ENCODE results near the gene FAM222A. TPM values are rescaled to one million over a fixed set of nuclear protein-coding genes. Genes with fewer than 3 reads are reported as not detected.

Gene FAM222A
- total RNA-seq, 1 experiment from 2014 or later: 1.6 TPM

DNA sequence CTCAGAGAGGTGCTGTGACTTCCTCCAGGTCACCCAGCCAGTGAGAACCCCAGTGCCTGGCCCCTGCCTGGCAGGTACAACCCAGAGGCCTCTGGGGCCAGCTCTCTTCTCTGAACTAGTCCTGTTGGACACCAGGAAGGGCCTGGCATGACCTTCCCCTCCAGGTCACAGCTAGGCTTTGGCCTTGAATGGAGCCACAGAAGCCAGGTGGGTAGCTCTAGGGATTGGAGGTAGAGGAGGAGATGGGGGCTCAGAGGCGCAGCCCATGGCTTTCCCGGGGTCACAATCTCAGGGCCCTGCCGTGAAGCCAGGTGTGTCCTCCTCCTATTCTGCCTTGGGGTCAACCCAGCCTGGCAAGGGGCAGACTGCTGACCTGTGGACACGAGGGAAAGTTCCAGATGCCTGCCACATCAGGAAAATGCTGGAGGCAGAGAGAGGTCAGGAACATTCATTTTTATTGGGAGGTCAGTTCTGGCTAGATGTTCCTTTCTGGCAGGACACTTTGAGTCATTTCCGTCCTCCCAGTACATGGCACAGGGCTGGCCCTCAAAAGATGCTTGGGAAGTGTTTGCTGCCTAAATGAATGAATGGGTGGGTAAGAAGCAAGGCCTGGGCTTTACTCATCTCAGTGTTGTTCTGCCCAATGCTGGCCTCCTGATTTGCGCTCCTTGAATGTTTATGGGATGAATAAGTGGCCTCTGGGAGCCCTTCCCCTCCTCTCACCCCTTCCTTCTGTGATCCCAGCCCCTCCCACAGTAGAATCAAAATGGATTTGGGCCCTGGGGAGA is 25.4 kb downstream of the FAM222A start:
- H3K27ac Mint-ChIP-seq: no peak overlapping the region
- CTCF ChIA-PET: interaction anchor here (0.5 to 5.4 kb wide), 30 partner anchors 12 to 519 kb away, joined by 3 to 50 read pairs (median 4); partner anchors contain the start of gene MVK
- POLR2A ChIA-PET: no interaction called here
- no peak for ATAC-seq
- TF ChIP-seq, protein P1, sequence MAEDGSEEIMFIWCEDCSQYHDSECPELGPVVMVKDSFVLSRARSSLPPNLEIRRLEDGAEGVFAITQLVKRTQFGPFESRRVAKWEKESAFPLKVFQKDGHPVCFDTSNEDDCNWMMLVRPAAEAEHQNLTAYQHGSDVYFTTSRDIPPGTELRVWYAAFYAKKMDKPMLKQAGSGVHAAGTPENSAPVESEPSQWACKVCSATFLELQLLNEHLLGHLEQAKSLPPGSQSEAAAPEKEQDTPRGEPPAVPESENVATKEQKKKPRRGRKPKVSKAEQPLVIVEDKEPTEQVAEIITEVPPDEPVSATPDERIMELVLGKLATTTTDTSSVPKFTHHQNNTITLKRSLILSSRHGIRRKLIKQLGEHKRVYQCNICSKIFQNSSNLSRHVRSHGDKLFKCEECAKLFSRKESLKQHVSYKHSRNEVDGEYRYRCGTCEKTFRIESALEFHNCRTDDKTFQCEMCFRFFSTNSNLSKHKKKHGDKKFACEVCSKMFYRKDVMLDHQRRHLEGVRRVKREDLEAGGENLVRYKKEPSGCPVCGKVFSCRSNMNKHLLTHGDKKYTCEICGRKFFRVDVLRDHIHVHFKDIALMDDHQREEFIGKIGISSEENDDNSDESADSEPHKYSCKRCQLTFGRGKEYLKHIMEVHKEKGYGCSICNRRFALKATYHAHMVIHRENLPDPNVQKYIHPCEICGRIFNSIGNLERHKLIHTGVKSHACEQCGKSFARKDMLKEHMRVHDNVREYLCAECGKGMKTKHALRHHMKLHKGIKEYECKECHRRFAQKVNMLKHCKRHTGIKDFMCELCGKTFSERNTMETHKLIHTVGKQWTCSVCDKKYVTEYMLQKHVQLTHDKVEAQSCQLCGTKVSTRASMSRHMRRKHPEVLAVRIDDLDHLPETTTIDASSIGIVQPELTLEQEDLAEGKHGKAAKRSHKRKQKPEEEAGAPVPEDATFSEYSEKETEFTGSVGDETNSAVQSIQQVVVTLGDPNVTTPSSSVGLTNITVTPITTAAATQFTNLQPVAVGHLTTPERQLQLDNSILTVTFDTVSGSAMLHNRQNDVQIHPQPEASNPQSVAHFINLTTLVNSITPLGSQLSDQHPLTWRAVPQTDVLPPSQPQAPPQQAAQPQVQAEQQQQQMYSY (CRISPR knock-in tag; IDR thresholded peaks at IDR 0.05): no peak
- TF ChIP-seq CREB1 (CRISPR knock-in tag; IDR thresholded peaks at IDR 0.05): no peak
- TF ChIP-seq SOX15 (CRISPR knock-in tag; IDR thresholded peaks at IDR 0.05): no peak
- no peak for TF ChIP-seq SMAD3 (CRISPR knock-in tag; IDR thresholded peaks at IDR 0.05; ENCODE audit: borderline replicate concordance)
- TF ChIP-seq CREM (CRISPR knock-in tag; IDR thresholded peaks at IDR 0.05): no peak
- TF ChIP-seq, protein P2, sequence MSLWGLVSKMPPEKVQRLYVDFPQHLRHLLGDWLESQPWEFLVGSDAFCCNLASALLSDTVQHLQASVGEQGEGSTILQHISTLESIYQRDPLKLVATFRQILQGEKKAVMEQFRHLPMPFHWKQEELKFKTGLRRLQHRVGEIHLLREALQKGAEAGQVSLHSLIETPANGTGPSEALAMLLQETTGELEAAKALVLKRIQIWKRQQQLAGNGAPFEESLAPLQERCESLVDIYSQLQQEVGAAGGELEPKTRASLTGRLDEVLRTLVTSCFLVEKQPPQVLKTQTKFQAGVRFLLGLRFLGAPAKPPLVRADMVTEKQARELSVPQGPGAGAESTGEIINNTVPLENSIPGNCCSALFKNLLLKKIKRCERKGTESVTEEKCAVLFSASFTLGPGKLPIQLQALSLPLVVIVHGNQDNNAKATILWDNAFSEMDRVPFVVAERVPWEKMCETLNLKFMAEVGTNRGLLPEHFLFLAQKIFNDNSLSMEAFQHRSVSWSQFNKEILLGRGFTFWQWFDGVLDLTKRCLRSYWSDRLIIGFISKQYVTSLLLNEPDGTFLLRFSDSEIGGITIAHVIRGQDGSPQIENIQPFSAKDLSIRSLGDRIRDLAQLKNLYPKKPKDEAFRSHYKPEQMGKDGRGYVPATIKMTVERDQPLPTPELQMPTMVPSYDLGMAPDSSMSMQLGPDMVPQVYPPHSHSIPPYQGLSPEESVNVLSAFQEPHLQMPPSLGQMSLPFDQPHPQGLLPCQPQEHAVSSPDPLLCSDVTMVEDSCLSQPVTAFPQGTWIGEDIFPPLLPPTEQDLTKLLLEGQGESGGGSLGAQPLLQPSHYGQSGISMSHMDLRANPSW (CRISPR knock-in tag; conservative IDR thresholded peaks at IDR 0.05; ENCODE audit: low read depth): no peak
- no peak for TF ChIP-seq NR1H2 (CRISPR knock-in tag; IDR thresholded peaks at IDR 0.05)
- TF ChIP-seq FOXP1 (CRISPR knock-in tag; IDR thresholded peaks at IDR 0.05; ENCODE audit: borderline replicate concordance): no peak
- TF ChIP-seq, protein P3, sequence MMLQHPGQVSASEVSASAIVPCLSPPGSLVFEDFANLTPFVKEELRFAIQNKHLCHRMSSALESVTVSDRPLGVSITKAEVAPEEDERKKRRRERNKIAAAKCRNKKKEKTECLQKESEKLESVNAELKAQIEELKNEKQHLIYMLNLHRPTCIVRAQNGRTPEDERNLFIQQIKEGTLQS (CRISPR knock-in tag; conservative IDR thresholded peaks at IDR 0.05): no peak
- TF ChIP-seq, protein P4, sequence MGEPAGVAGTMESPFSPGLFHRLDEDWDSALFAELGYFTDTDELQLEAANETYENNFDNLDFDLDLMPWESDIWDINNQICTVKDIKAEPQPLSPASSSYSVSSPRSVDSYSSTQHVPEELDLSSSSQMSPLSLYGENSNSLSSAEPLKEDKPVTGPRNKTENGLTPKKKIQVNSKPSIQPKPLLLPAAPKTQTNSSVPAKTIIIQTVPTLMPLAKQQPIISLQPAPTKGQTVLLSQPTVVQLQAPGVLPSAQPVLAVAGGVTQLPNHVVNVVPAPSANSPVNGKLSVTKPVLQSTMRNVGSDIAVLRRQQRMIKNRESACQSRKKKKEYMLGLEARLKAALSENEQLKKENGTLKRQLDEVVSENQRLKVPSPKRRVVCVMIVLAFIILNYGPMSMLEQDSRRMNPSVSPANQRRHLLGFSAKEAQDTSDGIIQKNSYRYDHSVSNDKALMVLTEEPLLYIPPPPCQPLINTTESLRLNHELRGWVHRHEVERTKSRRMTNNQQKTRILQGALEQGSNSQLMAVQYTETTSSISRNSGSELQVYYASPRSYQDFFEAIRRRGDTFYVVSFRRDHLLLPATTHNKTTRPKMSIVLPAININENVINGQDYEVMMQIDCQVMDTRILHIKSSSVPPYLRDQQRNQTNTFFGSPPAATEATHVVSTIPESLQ (CRISPR knock-in tag; IDR thresholded peaks at IDR 0.05): no peak
- no peak for TF ChIP-seq JAZF1 (CRISPR knock-in tag; IDR thresholded peaks at IDR 0.05)
- DNase-seq (ENCODE audit: low spot score): peak; percentile 3
- H3K4me1 Mint-ChIP-seq: peaks cover 32% of the 10 kb centered on the region
- no peaks in the 10 kb centered on the region for H3K27me3 Mint-ChIP-seq (ENCODE audit: low read depth)
- no peaks in the 10 kb centered on the region for H3K36me3 Mint-ChIP-seq
- H3K9me3 Mint-ChIP-seq: no peaks in the 10 kb centered on the region
- H3K4me3 Mint-ChIP-seq: no peak overlapping the region

DNA sequence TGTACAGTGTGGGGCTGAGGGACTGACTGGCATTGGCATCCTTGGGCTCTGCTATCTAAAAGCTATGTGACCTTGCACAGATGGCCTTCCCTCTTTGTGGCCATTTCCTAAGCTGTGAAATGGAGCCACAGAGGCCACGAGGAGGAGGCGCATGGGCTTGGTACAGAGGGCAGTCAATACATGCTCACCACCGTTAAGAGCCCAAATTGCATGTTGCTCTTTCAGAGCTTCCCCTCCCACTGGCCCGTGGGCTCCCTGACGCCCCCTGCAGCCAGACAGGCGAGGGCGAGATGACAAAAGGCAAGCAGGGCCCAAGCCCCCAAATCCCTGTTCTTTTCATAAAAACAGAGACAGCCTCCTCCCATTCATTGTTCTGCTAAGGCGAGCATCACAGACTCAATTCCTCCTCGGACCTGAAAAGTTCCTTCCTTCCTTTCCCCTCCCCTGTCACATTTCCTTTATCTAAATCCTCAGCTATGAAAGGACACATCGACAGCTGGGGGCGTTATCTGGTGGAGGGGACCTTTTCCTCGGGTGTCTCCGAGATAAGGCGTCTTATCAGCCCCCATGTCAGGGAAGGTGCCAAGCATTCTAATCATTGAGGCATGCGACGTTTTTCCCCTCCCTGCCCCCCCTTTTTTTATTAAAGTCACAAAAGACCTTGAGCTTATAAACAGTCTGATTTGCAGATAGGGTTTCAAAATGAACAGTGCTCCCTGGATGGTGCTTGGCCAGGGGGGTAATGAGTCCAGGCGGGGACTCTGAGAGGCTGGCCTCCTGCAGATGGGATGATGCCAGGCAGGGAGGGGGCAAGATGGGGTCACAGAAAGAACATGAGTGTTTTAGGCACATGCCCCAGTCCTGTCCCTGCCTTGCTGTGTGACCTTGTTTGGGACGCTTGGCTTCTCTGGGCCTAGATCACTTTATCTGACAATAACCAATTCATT is 26.4 kb downstream of the FAM222A start:
- H3K27me3 Mint-ChIP-seq (ENCODE audit: low read depth): no peaks in the 10 kb centered on the region
- DNase-seq (ENCODE audit: low spot score) (peak; percentile 69), ATAC-seq (peak; percentile 74)
- H3K36me3 Mint-ChIP-seq: no peaks in the 10 kb centered on the region
- POLR2A ChIA-PET: no interaction called here
- CTCF ChIA-PET: interaction anchor here (0.5 to 5.4 kb wide), 35 partner anchors 13 to 518 kb away, joined by 3 to 50 read pairs (median 4); partner anchors contain the start of gene MVK
- H3K4me3 Mint-ChIP-seq: no peak overlapping the region
- H3K4me1 Mint-ChIP-seq: peaks cover 23% of the 10 kb centered on the region
- H3K27ac Mint-ChIP-seq: no peak overlapping the region
- TF ChIP-seq SP1 (CRISPR knock-in tag; conservative IDR thresholded peaks at IDR 0.05): 0 out of 2 replicates have a peak, but pooled peaks have one; percentile 47
- TF ChIP-seq, protein P5, sequence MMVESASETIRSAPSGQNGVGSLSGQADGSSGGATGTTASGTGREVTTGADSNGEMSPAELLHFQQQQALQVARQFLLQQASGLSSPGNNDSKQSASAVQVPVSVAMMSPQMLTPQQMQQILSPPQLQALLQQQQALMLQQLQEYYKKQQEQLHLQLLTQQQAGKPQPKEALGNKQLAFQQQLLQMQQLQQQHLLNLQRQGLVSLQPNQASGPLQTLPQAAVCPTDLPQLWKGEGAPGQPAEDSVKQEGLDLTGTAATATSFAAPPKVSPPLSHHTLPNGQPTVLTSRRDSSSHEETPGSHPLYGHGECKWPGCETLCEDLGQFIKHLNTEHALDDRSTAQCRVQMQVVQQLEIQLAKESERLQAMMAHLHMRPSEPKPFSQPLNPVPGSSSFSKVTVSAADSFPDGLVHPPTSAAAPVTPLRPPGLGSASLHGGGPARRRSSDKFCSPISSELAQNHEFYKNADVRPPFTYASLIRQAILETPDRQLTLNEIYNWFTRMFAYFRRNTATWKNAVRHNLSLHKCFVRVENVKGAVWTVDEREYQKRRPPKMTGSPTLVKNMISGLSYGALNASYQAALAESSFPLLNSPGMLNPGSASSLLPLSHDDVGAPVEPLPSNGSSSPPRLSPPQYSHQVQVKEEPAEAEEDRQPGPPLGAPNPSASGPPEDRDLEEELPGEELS (CRISPR knock-in tag; IDR thresholded peaks at IDR 0.05): no peak
- TF ChIP-seq, protein P6, sequence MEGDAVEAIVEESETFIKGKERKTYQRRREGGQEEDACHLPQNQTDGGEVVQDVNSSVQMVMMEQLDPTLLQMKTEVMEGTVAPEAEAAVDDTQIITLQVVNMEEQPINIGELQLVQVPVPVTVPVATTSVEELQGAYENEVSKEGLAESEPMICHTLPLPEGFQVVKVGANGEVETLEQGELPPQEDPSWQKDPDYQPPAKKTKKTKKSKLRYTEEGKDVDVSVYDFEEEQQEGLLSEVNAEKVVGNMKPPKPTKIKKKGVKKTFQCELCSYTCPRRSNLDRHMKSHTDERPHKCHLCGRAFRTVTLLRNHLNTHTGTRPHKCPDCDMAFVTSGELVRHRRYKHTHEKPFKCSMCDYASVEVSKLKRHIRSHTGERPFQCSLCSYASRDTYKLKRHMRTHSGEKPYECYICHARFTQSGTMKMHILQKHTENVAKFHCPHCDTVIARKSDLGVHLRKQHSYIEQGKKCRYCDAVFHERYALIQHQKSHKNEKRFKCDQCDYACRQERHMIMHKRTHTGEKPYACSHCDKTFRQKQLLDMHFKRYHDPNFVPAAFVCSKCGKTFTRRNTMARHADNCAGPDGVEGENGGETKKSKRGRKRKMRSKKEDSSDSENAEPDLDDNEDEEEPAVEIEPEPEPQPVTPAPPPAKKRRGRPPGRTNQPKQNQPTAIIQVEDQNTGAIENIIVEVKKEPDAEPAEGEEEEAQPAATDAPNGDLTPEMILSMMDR (IDR thresholded peaks at IDR 0.05): 0 out of 2 replicates have a peak, but pooled peaks have one; percentile 18
- H3K9me3 Mint-ChIP-seq: no peaks in the 10 kb centered on the region

Data from WTC11 (cell line).